ENCODE results near the gene OTUD1.
"Not testable (repeated sequence)": the region's sequence is repeated elsewhere in the genome, so short reads cannot be mapped to it uniquely, and the experiment has no call there.

OTUD1 gene, protein sequence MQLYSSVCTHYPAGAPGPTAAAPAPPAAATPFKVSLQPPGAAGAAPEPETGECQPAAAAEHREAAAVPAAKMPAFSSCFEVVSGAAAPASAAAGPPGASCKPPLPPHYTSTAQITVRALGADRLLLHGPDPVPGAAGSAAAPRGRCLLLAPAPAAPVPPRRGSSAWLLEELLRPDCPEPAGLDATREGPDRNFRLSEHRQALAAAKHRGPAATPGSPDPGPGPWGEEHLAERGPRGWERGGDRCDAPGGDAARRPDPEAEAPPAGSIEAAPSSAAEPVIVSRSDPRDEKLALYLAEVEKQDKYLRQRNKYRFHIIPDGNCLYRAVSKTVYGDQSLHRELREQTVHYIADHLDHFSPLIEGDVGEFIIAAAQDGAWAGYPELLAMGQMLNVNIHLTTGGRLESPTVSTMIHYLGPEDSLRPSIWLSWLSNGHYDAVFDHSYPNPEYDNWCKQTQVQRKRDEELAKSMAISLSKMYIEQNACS

DNA sequence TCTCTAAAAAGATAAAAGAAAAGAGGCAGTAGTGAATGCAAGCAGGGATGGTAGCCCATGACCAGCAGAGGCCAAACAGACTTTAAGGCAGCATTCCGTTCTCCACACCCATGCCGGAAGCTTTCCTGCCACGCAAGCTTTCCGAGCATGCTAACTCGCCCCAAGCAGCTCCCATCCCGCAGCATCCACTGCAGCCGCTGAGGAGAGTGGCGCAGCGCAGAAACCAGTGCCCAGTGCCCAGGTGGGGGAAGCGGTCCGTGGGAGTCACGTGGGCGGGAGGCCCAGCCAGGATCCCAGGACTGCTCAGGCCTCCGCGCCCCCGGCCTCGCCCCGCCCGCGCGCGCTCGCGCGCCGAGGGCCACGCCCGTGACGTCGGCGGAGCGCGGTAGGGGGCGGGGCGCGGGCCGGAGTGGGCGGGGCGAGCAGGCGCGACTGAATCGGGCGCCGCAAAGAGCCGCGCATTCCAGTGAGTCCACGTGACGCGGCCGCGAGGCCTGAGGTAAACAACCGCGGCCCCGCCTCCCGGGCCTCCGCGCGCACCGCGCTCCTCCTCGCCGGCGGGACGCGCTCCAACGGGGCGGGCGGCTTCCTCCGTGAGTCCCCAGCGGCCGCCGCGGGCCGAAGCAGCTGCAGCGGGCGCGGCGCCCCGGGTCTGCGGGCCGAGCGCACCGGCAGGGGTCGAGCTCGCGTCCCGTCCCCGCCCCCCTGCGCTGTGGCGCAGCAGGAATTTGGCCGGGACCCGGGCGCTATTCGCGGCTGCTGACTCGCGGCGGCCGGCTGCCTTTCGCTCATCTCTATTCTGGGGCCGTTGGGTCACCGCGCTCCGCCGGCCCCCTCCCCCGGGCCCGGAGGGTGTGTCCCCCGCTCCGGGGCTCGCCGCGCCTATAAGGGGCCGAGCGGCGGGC lies at the start of gene OTUD1:
OTUD1 (plus strand) TSS at position 529 of the 905 bp plus-strand sequence. CDS start 383 bp downstream, outside the sequence.
- peak; percentile 94 for DNase-seq

- DNase-seq: not testable (repeated sequence)
Observed at GRCh38 chr10:23390408-23390807, 48.5 kb upstream of the OTUD1 start.

DNA sequence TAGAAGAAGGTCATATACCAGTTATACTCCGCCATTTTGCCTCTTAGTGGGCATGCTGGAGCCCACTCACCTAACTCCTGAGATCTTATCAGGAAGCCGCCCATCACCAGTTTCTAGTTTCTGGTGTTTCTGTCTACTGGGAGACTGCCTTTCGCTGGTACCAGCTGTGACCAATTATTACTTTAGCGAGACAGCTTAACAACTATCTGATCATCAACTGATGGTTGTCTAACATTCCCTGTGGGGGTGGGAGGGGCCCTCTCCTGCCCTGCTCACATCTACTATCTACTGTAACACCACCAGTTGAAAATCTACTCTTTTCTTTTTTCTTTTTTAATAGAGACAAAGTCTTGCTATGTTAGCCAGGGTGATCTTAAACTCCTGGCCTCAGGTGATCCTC lies 48.1 kb upstream of the OTUD1 start:
- DNase-seq: no peak

- no peak for DNase-seq
Observed at GRCh38 chr10:23391821-23392220, 47.1 kb upstream of the OTUD1 start.

DNA sequence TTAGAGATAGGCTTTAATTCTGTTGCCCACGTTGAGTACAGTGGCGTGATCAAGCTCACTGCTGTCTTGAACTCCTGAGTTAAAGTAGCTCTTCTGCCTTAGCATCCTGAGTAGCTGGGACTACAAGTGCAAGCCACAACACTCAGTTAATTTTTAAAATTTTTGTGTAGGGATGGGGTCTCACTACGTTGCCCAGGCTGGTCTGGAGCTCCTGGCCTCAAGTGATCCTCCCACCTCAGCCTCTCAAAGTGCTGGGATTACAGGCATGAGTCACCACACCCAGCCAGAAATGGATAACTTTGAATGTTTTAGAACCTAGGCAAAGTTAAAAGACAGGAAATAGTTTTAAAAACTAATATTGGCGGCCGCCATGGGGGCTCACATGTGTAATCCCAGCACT lies 43.9 kb upstream of the OTUD1 start:
- DNase-seq: no peak

GRCh38 chr10:23396695-23397094 lies 42.2 kb upstream of the OTUD1 start:
- no peak for DNase-seq

DNA sequence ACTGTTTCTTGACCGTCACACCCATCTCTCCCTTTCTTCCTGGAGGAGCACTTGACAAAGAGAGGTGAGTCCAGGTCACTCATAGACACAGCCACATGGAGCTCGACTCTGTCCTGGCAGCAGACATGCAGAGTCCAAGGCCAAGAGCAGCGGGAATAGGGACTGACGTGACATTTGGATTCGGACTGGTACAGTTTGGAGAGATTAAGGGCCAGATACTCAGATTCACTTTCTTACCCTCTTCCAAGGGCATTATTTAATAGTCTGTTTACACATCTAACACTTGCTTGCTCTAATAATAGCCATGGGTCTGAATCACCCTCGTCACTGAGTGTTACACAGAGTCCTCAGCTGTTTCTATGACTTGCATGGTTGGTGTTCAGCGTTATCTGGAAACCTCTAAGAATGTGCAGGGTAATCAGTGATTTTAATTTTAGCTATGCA lies 39.2 kb upstream of the OTUD1 start:
- DNase-seq: peak; percentile 82

- no peak for DNase-seq
Observed at GRCh38 chr10:23402856-23403255, 36.0 kb upstream of the OTUD1 start.

- DNase-seq: no peak
Observed at GRCh38 chr10:23403278-23403677, 35.6 kb upstream of the OTUD1 start.

- no peak for DNase-seq
Observed at GRCh38 chr10:23403719-23404118, 35.2 kb upstream of the OTUD1 start.

DNA sequence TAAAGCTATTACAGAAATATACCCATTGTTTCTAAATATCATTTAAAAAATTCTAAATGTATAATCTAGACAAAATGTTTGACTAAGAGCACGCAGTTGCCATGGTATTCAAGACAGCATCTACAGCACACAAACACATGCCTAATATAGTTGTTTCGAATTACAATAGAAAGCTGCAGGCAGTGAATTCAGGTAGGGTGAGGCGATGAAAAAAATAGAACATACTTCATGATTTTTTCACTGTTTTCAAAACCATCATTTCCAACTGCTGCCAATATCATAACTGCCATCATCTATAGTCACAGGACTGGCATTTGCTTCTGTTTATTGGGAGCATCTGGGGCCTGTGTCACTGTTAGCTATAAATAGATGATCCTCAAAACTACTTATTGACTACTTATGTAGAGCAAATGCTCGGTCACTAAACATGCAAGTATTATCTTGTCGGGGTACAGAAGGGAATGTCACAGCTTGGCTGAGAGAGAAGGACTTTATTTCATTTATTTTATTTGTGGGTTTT lies 34.4 kb upstream of the OTUD1 start:
- peak; percentile 32 for DNase-seq

- peak; percentile 5 for DNase-seq
Observed at GRCh38 chr10:23405540-23405939, 33.3 kb upstream of the OTUD1 start.

DNA sequence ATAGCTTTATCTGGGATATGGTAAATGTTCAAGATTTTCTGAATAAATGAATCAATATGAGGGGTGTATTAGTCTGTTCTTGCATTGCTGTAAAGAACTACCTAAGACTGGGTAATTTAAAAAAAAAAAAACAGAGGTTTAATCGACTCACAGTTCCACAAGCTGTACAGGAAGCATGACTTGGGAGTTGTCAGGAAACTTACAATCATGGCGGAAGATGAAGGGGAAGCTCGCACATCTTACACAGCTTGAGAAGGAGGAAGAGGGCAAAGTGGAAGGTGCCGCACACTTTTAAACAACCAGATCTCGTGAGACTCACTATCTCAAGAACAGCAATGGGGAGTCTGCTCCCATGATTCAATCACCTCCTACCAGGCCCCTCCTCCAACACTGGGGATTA lies 32.5 kb upstream of the OTUD1 start:
- DNase-seq: no peak

- DNase-seq: peak; percentile 79
Observed at GRCh38 chr10:23408330-23408976, 30.4 kb upstream of the OTUD1 start.

GRCh38 chr10:23412223-23412622 lies 26.7 kb upstream of the OTUD1 start:
- DNase-seq: peak; percentile 82

DNA sequence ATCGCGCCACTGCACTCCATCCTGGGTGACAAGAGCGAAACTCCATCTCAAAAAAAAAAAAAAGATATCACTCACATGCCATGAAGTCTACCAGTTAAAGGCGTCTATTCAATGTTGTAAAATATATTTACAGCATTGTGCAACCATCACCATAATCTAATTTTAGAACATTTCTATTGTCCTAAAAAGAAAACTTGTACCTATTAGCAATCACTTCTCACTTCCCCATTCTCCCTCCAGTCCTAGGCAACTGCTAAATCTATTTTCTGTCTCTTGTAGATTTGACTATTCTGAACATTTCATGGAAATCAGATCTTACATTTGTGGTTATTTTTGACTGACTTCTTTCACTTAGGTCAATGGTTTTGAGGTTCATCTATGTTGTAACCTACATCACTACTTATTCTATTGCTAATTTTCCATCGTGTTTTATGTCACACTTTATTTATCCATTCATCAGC lies 25.2 kb upstream of the OTUD1 start:
- DNase-seq: no peak

DNA sequence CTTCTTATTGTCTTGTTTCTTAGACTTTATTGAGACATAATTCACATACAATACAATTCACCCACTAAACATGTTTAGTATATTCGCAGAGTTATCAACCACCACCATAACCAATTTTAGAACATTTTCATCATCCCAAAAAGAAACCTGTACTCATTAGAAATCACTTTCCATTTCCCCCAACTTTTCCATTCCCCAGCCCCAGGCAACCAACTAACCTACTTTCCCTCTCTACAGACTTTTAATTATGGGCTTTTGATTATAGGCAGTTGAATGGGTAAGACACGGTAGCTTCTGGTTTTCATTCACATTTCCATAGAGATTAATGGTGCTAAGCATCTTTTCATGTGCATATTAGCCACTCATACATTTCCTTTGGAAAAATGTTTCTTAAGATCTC lies 24.2 kb upstream of the OTUD1 start:
- no peak for DNase-seq

- DNase-seq: no peak
Observed at GRCh38 chr10:23417254-23417653, 21.6 kb upstream of the OTUD1 start.

- DNase-seq: no peak
Observed at GRCh38 chr10:23418051-23418681, 20.7 kb upstream of the OTUD1 start.

DNA sequence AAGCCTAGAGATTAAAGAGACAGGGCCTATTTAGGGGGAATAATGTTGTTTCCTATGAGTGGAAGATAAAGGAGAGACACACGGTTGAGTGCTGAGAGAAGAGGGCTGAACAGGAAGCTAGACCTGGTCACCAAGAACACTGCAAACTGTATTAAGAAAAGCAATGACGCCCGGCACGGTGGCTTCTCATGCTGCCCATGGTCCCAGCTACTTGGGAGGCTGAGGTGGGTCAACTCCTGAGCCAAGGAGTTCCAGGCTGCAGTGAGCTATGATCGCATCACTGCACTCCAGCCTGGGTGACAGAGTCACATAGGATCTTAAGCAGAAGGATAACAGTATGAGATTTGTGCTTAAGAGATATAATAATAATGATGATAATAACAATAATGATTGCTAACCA lies 19.7 kb upstream of the OTUD1 start:
- no peak for DNase-seq

DNA sequence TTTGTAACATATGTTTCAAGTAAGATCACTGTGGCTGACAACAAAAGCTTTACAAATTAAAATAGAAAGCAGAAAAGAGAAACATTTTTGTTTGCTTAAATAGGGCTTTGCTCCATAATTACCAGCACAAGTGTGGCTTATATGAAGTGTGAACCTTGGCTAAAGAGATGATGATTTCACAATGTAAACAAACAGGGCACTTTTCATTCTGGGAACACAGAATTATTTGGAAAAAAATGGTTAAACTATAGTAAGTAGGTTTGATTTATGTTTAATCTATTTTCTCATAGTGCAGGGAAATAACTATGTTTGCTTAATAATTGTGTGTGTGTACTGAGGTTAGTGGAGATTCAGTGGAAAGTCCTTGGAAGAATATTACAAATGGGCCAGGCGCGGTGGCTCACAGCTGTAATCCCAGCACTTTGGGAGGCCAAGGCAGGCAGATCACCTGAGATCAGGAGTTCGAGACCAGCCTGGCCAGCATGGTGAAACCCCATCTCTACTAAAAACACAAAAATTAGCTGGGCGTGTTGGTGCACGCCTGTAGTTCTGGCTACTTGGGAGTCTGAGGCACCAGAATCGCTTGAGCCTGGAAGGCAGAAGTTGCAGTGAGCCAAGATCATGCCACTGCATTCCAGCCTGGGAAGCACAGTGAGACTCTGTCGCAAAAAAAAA lies 19.1 kb upstream of the OTUD1 start:
- DNase-seq: no peak

- DNase-seq: no peak
Observed at GRCh38 chr10:23421397-23421796, 17.5 kb upstream of the OTUD1 start.
